Measurements from ENCODE around the gene GPR153. TPM values are rescaled to one million over a fixed set of nuclear protein-coding genes. Genes with fewer than 3 reads are reported as not detected.

GPR153 gene
- polyA plus RNA-seq, 3 donors: 0.04 to 0.69 TPM; not detected in 1

GRCh38 chr1:6266641-6267040 is 5.7 kb upstream of the GPR153 start:
- no peak overlapping the region for H3K4me3 ChIP-seq (replicated peaks in 1 of 3; ENCODE audit: low read depth in 2 of 3, low read length in 3 of 3)
- no peaks in the 10 kb centered on the region for H3K9me3 ChIP-seq (replicated peaks in 1 of 2; ENCODE audit: control insufficient read depth in 1 of 2, insufficient read depth in 1 of 2, low read length in 2 of 2)
- H4K20me1 ChIP-seq (ENCODE audit: insufficient read depth, low read length): no peaks in the 10 kb centered on the region
- Mint-ChIP-seq H3K9me3 (no peaks in the 10 kb centered on the region), H3K27me3 (ENCODE audit: low read depth in 3 of 3) (peaks cover 9 to 21% (median 11%) of the 10 kb centered on the region in 3 donors), H3K27ac (no peak overlapping the region), H3K36me3 (peaks cover 0 to 4% of the 10 kb centered on the region in 2 donors), H3K4me1 (peaks cover 2% of the 10 kb centered on the region), H3K4me3 (no peak overlapping the region)
- TF ChIP-seq, protein P1, sequence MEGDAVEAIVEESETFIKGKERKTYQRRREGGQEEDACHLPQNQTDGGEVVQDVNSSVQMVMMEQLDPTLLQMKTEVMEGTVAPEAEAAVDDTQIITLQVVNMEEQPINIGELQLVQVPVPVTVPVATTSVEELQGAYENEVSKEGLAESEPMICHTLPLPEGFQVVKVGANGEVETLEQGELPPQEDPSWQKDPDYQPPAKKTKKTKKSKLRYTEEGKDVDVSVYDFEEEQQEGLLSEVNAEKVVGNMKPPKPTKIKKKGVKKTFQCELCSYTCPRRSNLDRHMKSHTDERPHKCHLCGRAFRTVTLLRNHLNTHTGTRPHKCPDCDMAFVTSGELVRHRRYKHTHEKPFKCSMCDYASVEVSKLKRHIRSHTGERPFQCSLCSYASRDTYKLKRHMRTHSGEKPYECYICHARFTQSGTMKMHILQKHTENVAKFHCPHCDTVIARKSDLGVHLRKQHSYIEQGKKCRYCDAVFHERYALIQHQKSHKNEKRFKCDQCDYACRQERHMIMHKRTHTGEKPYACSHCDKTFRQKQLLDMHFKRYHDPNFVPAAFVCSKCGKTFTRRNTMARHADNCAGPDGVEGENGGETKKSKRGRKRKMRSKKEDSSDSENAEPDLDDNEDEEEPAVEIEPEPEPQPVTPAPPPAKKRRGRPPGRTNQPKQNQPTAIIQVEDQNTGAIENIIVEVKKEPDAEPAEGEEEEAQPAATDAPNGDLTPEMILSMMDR (IDR thresholded peaks at IDR 0.05): no peak
- no peak overlapping the region for H3K9ac ChIP-seq (ENCODE audit: insufficient read depth, low read length, poor library complexity, severe bottlenecking)
- H3K4me1 ChIP-seq (ENCODE audit: control insufficient read depth in 1 of 2, insufficient read depth in 2 of 2, low read length in 2 of 2): no peaks in the 10 kb centered on the region
- H2AFZ ChIP-seq (ENCODE audit: insufficient read depth, low read depth, low read length, poor library complexity, severe bottlenecking): no peak overlapping the region
- no peak overlapping the region for H3K4me2 ChIP-seq (replicated peaks; ENCODE audit: extremely low read depth, low read length, poor library complexity, severe bottlenecking)
- 90% methylated on average over 7 of the region's 11 CpGs for WGBS (ENCODE audit: insufficient coverage)
- H3K79me2 ChIP-seq (ENCODE audit: insufficient read depth, low read length): no peaks in the 10 kb centered on the region
- H3K36me3 ChIP-seq (replicated peaks in 1 of 2; ENCODE audit: control insufficient read depth in 1 of 2, insufficient read depth in 2 of 2, low read length in 2 of 2): no peaks in the 10 kb centered on the region
- intact Hi-C loops (cut with micrococcal nuclease): loop anchor here in 1 of 2 donors (5.0 kb wide), 1 partner anchor 49 kb away; no protein-coding TSS in a partner anchor
- peaks cover 3 to 15% of the 10 kb centered on the region in 2 donors for H3K27me3 ChIP-seq (ENCODE audit: control insufficient read depth in 2 of 2, insufficient read depth in 2 of 2, low read length in 2 of 2)
- no peak for DNase-seq
- no peak overlapping the region for H3K27ac ChIP-seq (ENCODE audit: low read depth in 1 of 2, low read length in 2 of 2)

DNA sequence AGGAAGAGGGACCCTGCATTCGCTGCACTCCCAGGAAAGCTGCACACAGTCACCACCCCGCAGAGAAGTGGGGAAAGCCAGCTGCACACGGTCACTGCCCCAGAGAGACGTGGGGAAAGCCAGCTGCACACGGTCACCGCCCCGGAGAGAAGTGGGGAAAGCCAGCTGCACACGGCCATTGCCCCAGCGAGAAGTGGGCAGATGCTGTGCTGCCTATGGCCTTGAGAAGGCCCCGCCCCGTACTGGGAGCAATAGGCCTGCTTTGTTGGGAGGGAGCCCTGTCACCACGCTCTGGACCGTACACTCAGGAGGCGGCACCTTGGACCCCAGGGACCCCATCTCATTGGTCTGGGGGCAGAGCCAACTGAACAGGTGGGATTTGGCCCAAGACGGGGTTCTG is 4.3 kb upstream of the GPR153 start:
- Histone ChIP-seq H3K79me2 (ENCODE audit: insufficient read depth, low read length) (no peaks in the 10 kb centered on the region), H3K9ac (ENCODE audit: insufficient read depth, low read length, poor library complexity, severe bottlenecking) (no peak overlapping the region), H3K27ac (ENCODE audit: low read depth in 1 of 2, low read length in 2 of 2) (no peak overlapping the region), H3K9me3 (replicated peaks in 1 of 2; ENCODE audit: control insufficient read depth in 1 of 2, insufficient read depth in 1 of 2, low read length in 2 of 2) (no peaks in the 10 kb centered on the region), H3K27me3 (ENCODE audit: control insufficient read depth in 2 of 2, insufficient read depth in 2 of 2, low read length in 2 of 2) (peaks cover 8 to 22% of the 10 kb centered on the region in 2 donors), H3K4me3 (replicated peaks in 1 of 3; ENCODE audit: low read depth in 2 of 3, low read length in 3 of 3) (no peak overlapping the region), H3K36me3 (replicated peaks in 1 of 2; ENCODE audit: control insufficient read depth in 1 of 2, insufficient read depth in 2 of 2, low read length in 2 of 2) (no peaks in the 10 kb centered on the region), H3K4me2 (replicated peaks; ENCODE audit: extremely low read depth, low read length, poor library complexity, severe bottlenecking) (no peak overlapping the region), H3K4me1 (ENCODE audit: control insufficient read depth in 1 of 2, insufficient read depth in 2 of 2, low read length in 2 of 2) (peaks cover 6 to 12% of the 10 kb centered on the region in 2 donors), H4K20me1 (ENCODE audit: insufficient read depth, low read length) (no peaks in the 10 kb centered on the region), H2AFZ (ENCODE audit: insufficient read depth, low read depth, low read length, poor library complexity, severe bottlenecking) (no peak overlapping the region)
- intact Hi-C loops (cut with micrococcal nuclease): loop anchor here in 1 of 2 donors (5.0 kb wide), 1 partner anchor 48 kb away; no protein-coding TSS in a partner anchor
- no peaks in the 10 kb centered on the region for H3K9me3 Mint-ChIP-seq
- DNase-seq: no peak
- peaks cover 0 to 4% of the 10 kb centered on the region in 2 donors for H3K36me3 Mint-ChIP-seq
- WGBS (ENCODE audit: insufficient coverage): 93% methylated on average over 15 of the region's 15 CpGs
- H3K27ac Mint-ChIP-seq: no peak overlapping the region
- H3K4me1 Mint-ChIP-seq: peaks cover 5% of the 10 kb centered on the region
- TF ChIP-seq, protein P1 (IDR thresholded peaks at IDR 0.05): no peak
- H3K27me3 Mint-ChIP-seq (ENCODE audit: low read depth in 3 of 3): peaks cover 13 to 27% (median 16%) of the 10 kb centered on the region in 3 donors
- H3K4me3 Mint-ChIP-seq: no peak overlapping the region

Data from CD14-positive monocyte (primary cell).